HG03571 (cell line): ENCODE results near the gene BSN.
"Not testable (repeated sequence)": the region's sequence is repeated elsewhere in the genome, so short reads cannot be mapped to it uniquely, and the experiment has no call there.

ENCODE experiments used
- ATAC-seq: cut with Tn5 transposase; IDR thresholded peaks from one replicate; pipeline ENCODE4 v1.9.1; 2021; ENCODE audit not compliant: unreplicated experiment

The BSN gene

DNA sequence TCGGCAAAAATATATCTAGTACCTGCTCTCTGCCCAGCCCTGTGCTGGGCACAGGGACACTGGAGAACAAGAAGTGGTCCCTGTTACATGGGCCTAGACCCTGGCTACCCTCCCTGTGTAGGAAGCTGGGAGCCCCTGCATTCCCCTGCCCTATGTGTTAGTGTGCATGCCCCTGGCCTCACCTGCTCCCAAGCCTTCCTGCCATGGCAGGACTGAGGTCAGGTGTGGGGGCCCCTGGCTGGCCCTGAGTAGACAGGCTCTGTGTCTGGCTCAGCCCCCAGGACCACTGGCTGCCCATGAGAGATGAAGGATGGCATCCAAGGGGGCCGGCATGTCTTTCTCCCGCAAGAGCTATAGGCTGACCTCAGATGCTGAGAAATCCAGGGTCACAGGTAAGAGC is 136.6 kb downstream of the BSN start:
- not testable (repeated sequence) for ATAC-seq

DNA sequence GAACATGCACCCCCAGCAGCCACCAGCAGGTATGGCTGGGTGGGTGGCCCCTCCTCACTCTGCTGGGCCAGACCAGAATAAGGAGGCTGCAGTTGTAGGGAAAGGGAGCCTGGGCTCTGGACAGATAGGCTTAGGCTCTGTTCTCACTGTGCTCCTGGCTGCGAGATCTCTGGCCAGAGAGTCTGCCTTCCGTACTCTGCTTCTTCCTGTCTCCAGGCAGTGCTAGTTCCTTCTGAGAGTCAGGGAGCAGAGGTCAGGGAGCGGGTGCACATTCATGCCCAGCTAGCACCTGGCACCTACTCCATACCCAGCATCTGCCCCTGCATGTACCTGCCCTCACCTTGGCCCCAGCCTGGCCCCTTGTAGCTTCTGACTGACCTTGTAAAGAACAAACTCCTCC is 137.2 kb downstream of the BSN start:
- not testable (repeated sequence) for ATAC-seq

- ATAC-seq = not testable (repeated sequence)
Observed at GRCh38 chr3:49694409-49695070, 140.3 kb downstream of the BSN start.

GRCh38 chr3:49695350-49696015 is 141.2 kb downstream of the BSN start:
- ATAC-seq = not testable (repeated sequence)

- ATAC-seq = no peak
Observed at GRCh38 chr3:49699281-49699979, 145.2 kb downstream of the BSN start.

- no peak for ATAC-seq
Observed at GRCh38 chr3:49700014-49700413, 145.7 kb downstream of the BSN start.

- no peak for ATAC-seq
Observed at GRCh38 chr3:49700453-49701128, 146.3 kb downstream of the BSN start.

DNA sequence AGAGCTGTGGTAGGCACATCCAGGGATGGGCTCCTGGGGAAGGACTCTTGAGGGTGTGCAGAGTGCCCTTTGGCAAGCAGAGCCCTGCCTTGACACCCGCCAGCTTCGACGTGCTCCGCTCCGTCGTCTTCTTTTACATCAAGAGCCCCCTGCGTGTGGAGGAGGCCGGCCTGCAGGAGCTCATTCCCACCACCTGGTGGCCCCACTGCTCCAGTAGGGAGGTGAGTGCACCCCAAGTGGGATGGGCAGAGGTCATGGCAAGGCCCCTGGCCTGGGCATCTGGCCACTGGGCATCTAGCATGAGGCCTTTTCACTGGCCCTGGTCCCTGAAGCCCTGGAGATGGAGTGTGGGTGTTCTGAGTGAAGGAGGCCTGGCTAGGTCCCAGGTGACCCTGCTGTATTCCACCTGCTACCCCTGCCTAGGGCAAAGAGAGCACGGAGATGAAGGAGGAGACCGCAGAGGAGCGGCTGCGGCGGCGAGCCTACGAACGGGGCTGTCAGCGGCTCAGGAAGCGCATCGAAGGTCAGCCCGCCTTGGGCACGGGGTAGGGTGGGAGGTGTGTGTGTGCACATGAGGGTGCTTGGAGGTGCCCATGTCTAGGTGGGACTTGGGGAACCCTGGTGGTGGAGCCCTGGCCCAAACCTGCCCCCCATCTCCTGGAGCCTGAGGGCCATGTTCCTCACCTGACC is 147.3 kb downstream of the BSN start:
- no peak for ATAC-seq

GRCh38 chr3:49702672-49703071 is 148.4 kb downstream of the BSN start:
- no peak for ATAC-seq

DNA sequence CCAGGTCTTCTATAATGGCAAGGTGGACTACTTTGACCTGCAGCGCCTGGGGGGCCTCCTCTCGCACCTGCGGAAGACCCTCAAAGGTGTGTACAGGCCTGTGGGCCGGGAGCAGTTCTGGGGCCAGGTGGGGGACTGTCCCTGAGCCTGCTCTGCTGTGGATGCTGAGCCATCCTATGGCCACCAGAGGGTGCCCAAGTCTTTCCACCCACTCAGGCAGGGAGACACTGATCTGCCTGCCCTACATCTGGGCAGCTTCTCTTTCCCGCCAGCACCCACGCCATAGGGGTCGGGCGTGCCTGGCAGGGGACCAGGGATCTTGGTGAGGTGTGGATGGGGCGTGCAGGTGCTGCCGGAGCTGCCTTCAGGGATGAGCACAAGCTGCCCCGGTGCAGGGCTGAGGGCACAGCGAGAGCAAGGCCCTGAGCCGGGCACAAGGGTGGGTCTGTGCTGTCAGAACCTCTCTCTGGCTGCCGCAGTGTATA is 149.2 kb downstream of the BSN start:
- ATAC-seq = no peak

GRCh38 chr3:49703956-49704355 is 149.7 kb downstream of the BSN start:
- no peak for ATAC-seq

DNA sequence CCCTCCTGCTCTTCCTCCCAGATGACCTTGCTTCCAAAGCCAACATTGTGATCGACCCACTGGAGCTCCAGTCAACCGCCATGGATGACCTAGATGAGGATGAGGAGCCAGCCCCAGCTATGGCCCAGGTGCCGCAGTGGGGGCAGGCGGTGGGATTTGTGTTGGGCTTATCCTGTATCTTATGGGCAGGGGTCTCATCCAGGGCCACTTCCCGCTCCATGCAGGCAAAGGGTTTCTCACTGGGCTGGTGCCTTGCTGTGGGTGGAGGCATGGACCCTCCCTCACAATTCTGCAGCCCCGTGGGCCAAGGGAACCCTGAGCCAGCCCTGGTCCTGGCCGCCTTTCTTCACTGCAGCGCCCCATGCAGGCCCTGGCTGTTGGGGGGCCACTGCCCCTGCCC is 150.4 kb downstream of the BSN start:
- ATAC-seq = no peak

DNA sequence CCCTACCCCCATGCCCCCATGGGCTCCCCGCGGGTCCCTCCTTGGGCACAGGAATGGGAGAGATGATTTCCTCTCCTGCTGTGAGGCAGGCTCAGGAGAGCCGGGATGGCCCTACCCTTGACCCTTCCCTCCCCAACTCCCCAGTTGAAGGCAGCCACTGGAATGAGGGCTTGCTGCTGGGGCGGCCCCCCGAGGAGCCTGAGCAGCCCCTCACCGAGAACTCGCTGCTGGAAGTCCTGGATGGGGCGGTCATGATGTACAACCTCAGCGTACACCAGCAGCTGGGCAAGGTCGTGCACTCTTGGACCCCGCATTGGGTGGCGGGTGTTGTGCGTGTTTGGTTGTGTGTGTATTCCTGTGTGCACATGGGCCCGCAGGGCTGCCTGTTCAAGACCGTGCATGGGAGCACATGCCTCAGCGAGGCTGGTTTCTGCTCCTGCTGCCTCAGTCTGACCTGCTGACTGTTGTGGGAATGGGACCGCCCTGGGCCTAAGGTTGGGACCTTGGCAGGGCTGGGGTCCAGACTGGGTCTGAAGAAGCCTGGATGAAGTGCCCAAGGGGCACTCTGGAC is 151.2 kb downstream of the BSN start:
- no peak for ATAC-seq

DNA sequence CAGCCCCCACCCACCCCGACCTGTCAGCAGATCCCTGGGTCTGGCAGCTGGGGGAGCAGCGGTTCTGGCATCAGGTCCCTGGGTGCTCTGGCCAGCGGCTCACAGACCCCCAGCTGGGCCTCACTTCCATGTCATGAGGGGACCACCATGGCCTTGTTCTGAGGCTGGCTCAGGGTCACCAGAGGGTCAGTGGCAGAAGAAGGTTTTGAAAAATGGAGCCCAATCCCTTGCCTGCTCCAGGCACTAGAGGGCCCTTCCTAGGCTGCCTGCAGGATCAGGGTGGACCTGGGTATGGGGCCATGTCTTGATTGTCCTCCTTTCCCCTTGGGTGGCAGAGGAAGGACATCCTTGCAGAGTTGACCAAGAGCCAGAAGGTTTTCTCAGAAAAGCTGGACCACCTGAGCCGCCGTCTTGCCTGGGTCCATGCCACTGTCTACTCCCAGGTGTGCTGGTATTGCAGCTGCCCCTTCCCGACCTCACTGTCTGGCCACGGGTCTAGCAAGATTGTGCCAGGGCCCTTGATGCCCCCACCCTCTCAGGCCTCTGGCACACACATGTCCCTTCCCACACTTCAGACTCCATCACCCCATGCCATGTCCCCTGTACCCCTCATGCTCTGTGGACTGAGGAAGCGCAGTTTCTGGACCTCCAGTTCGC is 152.3 kb downstream of the BSN start:
- no peak for ATAC-seq

DNA sequence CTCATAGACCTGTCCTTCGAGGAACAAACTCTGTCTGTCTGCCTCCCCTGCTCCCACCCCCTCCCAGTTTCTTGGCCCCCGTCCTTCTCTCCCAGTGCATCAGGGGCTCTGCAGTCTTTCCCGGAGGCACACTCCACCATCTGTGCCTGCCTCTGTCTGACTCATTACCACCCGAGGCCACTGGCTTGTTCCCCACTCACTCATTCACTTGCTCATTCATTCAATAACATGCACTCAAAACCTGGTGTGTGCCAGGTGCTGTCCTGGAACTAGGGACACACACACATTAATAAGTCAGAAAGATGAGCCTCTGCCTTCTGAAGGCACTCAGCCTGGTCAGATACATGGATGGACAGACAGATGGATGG is 152.8 kb downstream of the BSN start:
- ATAC-seq = no peak

DNA sequence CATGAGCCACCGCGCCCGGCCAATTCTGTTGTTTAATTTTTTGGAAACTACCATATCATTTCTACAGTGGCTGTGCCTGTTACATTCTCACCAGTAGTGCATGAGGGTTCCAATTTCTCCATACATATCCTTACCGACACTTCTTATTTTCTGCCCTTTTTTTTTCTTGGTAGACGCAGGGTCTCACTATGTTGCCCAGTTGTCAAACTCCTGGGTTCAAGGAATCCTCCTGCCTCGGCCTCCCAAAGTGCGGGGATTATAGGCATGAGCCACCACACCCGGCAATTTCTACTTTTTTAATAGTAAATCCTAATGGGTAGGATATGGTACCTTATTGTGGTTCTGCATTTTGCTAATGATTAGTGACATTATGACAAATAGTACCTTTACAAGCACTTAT is 155.6 kb downstream of the BSN start:
- ATAC-seq = no peak

DNA sequence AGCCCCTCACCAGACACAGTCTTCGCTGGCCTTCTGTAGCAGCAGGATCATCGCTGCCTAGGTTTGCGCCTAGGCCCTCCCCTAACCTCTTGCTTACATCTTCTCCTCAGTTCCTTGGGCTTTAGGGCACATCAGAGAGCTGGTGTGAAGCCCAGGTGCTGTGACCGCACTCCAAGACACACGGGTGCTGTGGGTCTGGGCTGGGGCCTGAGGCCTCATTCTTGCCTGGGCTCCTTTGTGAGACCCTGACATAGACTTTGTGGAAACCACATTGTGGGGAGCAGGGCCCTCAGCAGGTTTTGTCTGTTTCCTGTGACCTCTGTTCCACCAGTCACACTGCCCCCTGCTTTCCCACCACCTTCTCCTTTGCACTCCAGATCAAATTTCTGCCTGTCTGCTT is 157.2 kb downstream of the BSN start:
- ATAC-seq = no peak

DNA sequence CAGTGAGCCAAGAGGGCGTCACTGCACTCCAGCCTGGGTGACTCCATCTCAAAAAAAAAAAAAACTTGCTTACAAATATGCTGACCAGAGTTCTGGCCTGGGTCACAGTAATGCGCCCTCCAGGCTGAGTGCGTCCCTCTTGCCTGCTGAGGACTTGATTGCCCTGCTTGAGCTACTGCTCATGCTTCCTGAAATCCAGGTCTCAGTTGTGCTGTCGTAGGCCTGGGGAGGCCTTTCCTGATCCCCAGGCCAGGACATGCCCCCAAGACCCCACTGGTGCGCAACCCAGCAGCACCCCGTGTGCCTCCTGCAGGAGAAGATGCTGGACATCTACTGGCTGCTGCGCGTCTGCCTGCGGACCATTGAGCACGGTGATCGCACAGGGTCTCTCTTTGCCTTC is 157.9 kb downstream of the BSN start:
- no peak for ATAC-seq

DNA sequence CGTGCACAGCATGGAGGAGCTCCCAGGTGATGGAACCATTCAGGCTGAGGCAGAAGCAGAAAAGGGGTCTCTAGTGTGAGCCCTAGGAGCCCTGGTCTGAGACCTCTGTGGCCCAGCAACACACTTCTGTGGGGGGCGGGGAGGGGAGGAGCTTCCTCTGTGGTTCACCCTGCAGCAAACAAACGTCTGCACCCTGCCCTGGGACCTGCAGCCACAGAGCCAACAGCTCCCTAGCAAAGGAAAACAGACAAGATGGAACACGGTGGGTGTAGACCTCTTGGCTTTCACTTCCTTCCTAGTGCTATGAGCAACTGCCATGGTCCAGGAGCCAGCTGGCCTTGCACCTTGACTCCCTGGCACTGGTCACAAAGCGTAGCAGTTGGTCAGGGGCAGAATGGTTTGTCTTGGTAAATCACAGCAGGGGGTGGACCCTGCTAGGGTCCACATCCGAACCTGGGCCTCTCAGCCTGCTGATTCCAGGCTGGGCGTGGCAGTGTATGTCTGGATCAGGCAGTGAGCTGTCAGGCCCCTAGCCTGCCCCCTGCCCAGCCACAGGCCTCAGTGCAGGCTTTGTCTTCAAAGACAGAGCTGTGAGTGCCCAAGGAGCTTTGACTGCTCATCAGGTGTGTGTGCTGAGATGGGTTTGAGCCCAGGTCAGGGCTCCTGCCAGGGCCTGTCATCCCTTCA is 158.5 kb downstream of the BSN start:
- ATAC-seq = no peak
